Fibroblast of skin of right quadriceps (primary cell): Measurements from ENCODE around the gene RAC3.

Experiments
- DNase-seq: peaks from one replicate; pipeline ENCODE4 v3.0.0-alpha.2; 2013

RAC3 gene

DNA sequence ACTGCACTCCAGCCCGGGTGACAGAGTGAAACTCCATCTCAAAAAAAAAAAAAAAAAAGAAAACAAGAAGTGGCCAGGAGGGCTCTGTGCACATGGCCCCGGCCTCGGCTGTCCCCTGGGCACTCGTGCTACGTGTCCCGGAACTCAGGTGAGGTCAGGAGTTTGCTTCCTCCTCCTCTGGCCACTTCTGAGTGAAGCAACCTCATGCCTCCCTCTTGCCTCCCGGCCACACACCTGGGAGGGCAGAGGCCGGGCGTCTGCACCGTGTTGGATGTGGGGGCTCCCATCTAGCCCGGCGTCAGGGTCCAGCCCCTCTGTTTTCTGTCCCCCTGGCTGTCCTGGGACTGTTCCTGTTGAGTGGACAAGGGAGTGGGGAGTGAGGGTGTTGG lies 31.9 kb upstream of the RAC3 start:
- no peak for DNase-seq

DNA sequence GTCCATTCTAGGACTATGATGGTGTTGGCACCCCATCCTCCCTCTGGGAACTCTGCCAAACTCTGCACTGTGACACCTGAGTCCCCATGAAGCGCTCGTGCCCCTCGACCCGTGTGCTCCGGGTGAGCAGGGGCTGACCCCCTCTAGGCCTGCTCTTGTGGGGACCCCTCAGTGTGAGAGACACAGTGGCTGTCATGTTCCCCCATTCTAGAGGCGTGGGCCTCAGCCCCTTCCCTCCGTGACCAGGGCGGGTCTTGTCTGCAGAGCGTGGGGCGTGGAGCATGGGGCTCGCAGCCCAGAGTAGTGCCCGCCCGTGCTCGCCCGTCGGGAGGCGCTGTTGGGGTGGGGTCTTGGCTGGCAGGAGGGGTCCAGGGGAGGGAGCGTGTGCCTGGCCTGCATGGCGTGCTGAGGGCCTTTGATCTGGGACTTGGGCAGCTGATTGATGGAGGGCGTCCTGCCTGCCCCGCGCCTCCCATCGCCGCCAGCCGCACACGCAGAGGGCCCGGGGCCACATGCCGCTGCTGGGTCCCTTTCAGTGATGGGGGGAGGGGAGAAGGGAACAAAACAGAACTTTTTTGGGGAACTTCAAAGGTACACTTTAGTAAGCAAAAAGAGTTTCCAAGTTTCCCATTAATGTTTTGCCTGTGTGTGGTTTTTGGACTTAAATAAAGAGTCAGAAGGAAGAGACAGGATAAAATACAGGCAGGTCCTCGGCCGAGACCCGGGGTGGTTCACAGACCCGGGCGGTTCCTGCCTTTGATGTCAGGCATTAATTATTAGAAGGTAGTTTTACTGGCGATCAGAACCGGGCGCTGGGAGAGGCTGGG lies 31.3 kb upstream of the RAC3 start:
- no peak for DNase-seq

DNA sequence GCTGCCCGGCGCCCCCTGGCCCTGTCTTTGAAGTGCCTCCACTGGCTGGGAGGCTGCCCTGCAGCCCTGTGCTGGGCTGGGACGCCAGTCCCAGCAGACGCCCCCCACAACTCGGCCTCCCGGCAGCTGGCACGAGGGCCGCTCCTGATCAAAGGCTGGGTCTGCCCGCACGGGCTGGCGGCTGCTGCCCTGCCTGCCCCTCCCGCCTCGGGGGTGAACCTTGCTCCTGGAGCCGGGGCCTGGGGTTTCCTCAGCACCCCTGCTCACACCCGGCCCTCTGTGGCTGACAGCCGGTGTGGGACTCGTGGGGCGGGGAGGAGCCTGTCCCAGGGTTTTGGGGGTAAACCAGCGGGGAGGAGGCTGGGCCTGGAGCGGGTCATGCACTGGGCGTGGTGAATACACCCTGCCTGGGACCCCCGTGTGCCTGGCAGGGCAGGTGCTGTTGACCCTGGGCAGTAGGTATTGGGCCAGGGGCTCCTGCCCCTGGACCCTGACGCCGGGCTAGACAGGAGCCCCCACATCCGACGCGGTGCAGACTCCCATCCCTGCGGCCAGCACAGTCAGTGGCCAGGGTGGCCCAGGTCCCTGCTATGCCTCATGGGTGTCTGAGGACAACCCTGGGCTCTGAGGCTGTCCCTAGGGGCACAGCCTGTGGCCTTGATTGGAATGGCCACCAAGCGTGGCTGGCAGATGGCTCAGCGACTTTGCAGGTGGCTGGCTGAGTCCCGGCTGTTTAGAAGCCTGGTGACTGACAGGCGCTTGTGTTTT lies 30.5 kb upstream of the RAC3 start:
- DNase-seq = no peak

DNA sequence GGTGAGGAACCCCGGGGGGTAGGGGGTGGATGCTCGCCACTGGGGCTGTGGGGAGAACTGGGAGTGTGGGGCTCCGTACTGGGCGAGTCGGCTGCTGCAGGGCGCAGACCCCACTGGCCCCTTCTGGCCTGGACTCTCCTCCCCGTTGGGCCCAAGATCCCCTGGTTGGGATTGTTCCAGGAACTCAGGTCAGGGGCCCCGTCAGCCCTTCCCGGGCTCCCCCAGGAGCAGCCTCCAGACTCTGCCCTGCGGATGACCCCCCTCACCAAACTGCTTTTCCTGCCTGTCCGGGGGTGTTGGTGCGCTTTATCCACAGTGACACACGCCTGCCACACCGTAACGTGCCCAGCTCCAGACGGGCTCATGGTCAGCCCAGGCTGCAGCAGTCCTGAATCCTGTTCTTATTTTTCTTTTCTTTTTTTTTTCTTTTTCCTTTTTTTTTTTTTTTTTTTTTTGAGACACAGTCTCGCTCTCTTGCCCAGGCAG lies 29.9 kb upstream of the RAC3 start:
- DNase-seq = no peak

DNA sequence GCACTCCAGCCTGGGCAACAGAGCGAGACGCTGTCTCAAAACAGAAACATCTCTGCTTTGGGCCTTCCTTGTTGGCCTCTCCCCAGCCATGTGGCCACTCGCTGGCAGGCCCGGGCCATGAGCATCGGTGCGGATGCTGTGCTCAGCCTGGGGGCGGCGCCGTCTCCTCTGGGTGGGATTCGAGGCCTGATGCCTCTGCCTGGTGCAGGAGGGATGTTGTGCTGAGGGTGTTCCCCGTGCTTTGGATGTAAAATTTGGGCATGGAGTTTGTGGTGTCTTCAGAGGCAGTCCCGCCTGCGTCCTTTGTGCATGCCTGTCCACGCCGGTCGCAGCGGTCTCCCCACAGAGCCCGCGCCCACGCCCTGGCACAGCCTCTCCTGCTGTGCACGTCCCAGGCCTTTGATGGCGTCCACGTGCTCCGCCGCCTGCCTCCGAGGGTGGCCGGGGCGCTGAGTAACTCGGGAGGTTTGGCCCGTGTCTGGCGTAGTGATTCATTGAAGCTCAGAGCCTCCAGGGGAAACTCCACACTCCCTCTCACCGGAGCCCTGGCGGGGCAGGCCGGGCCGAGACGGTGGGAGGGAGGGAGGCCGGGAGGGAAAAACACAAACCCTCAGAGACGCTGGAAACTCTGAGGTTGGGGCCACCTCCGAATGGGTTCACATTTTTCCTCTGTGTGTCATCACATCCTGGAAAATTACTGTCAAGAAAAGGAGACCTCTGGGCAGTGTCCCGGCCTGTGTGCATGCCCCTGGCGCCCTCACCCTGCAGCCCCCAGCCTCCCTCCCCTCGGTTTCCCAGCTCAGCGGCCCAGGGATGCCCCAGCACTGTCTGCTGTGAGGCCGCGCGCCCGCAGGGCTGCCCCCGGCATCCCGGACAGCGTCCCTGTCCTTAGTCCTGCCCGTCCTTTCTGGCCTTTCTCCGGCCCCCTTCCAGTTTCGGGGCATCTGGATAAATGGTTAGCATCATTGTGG lies 27.8 kb upstream of the RAC3 start:
- DNase-seq = peak; percentile 97

DNA sequence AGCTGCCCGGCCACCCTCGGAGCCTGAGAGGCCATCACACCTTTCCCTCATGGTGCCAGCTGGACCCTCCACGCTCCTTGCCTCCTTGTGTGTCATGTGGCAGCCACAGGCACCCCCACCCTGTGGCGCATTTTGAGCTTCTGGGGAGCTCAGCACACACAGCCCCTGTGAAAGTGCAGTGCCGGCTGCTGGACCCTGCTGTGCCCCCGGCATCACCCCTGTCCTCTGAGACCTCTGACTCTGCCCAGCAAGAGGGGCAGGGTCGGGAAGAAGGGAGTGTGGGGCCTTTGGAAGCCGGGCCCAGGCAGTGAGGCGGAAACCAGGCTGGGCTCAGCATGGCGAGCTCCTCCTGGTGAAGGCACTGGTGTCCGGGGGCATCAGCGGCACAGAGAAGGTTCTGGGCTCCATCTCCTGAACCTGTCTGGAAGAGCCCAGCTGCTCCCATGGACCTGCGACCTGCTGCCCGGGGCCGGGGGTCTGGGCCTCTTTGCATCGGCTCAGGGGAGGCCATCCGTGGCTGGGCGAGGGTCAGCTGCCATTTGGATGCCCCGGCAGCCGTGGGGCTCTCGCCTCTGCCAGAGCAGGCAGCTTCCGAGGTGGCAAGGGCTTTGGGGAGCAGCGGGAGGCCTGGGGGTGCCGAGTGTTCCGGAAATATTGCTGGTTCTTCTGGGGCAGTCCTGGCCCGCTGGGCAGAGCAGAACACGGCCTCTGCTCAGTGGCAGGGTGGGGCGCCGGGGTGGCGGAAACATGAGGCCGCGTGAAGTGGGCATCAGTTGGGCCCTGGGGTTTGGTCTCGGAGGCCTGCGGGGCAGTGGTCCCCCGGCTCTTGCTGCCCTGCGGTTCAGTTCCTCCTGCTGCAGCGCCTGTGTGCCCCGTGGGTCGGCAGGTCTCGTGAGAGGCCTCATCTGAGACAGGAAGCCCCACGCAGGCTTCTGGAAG lies 26.7 kb upstream of the RAC3 start:
- no peak for DNase-seq

DNA sequence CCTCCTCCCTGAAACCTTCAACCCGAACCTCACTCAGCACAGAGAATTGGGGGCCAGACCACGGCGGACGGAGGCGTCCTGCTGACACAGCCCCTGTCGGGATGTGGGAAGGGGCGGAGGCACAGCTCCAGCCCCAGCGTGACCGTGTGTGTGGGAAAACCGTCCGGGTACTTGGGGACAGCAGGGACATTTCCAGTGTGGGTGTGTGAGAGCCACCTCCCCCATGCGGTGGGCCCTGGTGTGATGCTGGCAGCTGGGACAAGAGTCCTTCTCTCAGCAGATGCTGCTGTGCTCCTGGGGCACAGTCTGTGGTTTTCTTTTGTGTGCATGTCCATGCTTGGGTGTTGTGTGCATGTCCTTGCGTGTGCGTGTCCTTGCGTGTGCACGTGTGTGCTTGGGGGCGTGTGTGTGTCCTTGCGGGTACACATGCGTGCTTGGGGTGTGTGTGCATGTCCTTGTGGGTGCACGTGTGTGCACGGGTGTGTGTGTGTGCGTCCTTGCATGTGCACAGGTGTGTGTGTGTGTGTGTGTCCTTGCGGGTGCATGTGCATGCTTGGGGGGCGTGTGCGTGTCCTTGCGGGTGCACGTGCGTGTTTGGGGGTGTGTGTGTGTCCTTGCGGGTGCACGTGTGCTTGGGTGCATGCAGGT lies 25.7 kb upstream of the RAC3 start:
- no peak for DNase-seq

DNA sequence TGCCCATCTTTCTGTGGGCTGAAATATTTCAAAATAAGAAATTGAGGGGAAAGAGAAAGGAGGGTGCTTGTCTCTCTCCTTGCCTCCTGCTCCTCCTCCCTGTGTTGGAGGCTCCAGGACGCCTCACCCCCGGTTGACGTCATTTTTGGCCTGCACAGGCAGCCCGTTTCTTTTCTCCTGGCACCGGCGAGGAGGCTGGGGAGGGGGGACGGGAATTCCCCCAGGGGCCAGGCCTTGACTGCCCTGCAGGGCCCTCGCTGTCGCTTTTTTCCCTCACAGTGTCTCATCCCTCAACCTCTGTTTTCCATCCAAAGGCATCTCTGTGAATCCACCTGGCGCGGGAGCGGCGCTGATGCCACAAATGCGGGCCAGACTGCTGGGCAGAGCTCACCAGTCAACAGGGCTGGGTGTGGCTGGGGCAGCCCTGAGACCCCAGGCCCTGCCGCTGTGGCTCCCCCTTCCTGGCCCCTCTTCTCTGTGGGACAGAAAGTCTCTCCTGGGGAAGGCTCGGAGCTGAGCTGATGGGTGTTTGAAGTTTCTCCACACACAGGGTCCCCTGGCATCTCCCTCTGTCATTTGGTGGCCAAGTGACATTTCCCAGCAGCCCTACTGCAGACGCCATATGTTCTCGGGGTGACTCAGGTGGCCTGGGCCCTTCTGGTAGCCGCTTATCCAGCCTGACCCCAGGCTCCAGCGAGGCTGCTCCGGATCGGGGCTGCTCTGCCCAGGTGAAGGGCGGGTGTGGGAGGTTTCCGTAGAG lies 24.8 kb upstream of the RAC3 start:
- peak; percentile 55 for DNase-seq

DNA sequence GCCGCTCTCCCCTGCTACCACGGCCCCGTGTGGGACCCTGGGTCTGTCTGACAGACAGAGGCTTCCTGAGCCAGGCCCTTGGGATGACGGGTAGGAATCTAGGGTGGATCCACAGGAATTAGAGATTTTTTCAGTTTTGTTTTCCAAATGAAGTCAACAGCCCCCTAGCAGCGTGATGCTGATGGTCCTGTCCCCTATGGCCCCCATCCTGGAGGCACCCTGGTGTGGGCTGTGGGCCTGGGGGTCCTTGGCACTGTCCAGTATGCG lies 24.3 kb upstream of the RAC3 start:
- no peak for DNase-seq

DNA sequence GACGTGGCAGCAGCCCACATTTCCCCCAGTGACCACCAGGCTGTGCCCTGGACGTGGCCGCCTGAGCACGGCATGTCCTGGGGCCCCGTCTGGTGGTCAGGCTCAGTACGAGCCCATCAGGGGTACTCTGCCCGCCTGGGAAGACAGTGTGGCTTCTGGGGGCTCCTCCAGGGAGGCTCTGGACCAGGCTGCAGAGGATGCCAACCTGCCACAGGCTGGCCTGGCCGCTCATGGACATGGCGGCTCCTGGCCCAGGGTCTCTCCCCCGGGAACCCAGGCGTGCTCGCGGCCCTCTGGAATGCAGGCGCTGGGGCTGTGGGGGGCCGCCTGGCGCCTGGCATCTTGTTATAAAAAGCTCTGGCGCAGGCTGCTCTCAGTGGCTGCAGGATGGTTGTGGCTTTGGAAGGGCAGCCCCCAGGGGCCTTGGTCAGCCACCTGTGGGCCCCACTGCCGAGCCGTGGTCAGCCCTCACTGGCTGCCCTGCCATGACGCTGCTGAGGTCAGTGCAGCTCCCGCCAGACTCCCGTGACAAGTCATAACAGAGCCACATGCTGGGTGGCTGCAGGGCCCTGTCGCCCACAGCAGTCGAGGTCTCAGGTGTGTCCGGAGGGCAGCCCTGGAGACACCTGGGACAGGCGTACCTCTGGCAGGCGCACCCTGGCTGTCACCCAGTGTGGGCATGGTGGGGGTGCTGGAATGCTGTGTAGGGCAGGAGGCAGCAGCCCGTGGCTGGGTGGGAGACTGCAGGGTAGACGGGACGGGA lies 23.8 kb upstream of the RAC3 start:
- no peak for DNase-seq

DNA sequence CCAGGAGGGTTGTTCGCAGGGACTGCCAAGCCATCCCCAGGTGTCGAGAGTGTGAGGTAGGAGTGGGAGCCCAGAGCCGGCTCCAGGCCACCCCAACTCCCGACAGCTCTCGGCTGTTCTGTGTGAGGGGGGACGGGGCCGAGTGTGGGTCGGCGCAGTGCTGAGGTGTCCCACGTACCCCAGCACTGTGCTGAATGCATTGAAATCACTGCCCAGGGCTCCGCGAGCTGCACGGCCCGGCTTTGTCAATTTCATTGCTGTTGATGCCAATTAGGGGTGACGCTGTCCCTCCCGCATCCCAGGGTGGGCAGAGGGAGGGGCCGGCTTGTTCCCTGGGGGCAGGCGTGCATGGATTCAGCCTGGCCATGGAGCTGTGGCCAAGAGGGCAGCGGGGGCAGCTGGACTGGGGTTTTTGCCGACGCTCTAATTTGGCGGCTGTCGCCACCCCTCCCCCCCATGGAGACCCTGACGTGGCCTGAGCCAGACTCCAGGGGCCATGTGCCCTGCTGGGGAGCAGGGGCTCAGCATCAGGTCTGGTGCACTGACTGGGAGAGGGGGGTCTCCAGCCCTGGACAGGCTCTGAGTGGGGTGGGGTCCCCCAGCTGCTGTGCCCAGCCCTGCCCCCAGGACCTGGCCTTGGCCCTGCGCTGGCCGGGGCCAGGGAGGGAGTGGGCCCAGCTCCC lies 23.1 kb upstream of the RAC3 start:
- no peak for DNase-seq

DNA sequence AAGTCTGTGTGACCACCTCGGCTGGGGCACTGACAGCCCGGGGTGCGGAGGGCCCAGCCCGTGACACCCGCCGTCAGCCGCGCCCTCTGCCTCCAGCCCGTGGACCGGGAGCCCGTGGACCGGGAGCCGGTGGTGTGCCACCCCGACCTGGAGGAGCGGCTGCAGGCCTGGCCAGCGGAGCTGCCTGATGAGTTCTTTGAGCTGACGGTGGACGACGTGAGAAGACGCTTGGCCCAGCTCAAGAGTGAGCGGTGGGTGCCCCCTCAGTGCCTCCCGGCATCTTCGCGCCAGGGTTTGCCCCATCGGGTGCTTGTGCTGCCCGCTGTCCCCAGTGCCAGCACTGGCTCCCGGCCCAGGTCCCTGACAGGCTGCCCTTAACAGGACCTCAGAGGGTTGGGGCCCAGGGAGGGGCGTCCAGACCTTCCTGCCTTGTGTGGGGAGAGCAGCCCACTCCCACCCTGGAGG lies 22.5 kb upstream of the RAC3 start:
- DNase-seq = no peak

DNA sequence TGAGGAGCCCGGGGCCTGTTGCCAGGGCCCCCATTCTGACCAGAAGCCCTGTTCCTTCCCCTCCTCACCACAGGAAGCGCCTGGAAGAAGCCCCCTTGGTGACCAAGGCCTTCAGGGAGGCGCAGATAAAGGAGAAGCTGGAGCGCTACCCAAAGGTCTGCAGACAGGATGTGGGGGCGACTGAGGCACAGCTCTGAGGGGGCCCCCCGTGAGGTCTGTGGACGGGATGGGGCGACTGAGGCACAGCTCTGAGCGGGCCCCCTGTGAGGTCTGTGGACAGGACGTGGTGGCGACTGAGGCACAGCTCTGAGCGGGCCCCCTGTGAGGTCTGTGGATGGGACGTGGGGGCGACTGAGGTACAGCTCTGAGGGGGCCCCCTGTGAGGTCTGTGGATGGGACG lies 22.1 kb upstream of the RAC3 start:
- no peak for DNase-seq

DNA sequence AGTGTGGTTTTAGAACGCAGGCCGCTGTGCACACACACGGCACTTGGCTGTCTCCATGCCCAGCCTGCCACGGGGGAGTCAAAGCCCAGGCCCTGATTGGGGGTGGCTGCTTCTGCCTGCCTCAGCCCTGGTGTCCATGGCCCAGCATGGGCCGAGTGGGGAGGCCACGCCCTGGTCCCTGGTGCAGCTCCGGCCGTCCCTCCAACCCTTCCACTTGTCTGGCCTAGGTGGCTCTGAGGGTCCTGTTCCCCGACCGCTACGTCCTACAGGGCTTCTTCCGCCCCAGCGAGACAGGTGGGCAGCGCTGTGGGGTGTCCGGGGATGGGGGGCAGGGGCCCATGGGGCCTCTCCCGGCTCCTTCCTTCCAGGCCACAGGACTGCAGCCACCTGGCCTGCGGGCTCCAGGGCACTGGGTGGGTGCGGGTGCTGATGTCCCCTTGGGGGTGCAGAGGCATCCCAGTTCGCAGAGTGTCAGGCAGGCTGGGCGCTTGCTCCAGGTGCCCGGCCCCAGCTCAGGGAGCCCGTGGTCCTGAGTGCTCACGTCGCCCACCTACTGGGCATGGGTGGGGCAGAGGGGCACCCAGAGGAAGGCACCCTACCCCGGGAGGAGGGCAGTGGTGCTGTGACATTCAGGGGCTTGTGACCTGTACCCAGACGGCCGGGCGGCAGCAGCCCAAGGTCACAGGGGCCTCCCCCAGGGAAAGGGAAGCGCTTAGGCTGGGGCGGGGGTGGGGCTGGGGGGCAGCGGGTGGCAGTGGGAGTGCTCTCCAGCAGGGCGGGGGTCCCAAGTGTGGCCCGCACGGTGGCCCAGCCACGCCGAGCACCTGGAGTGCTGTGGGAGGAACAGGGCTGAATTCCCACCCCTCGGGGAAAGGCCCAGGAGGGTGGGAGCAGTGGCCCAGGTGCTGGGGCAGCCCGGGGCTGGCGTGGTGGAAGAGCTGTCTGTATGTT lies 20.6 kb upstream of the RAC3 start:
- DNase-seq = no peak

DNA sequence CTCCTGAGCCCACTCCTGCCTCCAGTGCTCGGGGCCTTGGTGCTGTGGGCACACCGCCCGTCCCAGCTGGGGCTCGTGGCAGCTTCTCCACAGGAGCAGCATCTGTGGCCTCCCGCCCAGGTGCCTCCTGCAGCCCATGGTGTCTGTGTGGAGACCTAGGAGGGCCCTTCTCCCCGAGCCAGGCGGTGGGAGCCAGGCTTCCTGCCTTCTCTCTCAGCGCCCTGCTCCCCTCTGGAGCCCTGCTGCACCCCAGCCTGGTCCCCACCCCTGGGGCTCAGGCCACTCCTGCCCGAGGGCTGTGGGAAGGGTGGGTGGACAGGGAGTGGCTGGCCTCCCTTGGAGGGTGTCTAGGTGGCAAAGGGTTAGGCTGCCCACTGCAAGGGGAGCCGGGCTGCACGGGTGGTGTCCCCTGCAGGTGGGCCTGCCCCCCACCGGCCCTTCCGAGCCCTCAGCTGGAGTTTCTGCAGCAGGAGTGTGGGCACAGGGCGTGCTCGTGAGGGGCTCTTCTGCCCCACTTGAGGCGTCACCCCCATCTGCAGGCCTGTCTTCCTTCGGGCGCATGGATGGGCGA lies 19.8 kb upstream of the RAC3 start:
- DNase-seq = no peak

DNA sequence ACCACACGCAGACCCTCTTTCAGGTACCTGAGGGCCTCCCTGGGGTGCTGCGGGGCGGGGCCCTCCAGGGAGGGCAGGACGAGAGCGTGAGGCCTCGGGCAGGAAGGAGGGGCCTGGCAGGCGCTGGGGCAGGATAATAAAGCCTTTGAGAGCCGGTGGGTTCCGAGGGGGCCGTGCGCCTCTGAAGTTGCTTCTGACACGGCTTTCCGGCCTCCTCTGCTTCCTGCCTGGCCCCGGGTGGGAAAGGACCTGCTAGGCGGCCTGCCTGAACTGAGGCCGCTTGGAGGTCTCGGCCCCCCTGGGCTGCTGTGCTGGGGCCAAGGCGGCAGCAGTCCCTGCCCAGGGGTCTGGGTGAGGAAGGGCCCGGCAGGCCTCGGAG lies 19.2 kb upstream of the RAC3 start:
- DNase-seq = no peak

DNA sequence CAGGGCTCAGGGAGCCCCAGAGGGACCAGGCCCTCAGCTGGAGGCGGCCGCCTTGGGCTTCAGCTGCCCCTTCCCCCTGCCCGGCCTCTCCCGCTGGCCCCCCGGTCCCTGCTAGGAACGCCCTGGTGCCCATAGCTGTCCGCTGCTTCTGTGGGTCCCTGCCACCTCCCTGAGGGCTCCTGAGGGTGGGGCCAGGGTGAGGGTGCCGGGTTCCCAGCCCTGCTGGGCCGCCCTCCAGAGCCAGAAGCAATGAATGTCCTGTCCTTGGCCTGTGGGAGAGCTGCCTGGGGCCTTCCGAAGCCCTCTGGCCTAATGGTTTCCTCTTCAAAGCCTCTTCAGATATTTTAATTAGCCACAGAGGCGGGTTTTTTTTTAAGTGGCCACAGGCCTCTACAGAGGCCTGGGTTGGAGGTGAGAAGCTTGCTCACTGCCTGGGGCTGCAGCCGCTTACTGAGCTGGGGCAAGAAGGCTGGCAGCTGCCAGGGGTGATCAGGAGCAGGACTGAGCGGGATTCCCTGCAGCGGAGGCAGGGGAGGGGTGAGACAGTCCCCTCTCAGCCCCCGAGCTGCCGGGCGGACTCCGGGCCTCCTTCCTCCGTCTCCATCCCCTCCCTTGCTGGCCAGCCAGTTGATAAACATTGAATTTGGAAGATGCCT lies 18.7 kb upstream of the RAC3 start:
- DNase-seq = no peak
